ENCODE results near the gene TRPC4AP. TPM values are rescaled to one million over a fixed set of nuclear protein-coding genes. Genes with fewer than 3 reads are reported as not detected.

TRPC4AP gene
- total RNA-seq, 3 donors from 2014 or later (not counting 1 experiment from before 2014, with no cell fraction given), result 72.3 to 79.0 (median 74.4) TPM

- DNase-seq (no peak), ATAC-seq (no peak)
- Histone ChIP-seq H3K4me3 (ENCODE audit: low read length) (no peak overlapping the region), H3K36me3 (ENCODE audit: control insufficient read depth, insufficient read depth, low read length) (no peaks in the 10 kb centered on the region), H3K9me3 (ENCODE audit: control insufficient read depth, insufficient read depth, low read length) (no peaks in the 10 kb centered on the region), H3K27me3 (ENCODE audit: control insufficient read depth, insufficient read depth, low read length) (no peaks in the 10 kb centered on the region), H3K27ac (ENCODE audit: low read length) (no peak overlapping the region), H3K4me1 (ENCODE audit: control insufficient read depth, insufficient read depth, low read length) (no peaks in the 10 kb centered on the region)
- H3K4me3 Mint-ChIP-seq, result no peak overlapping the region
- intact Hi-C loops (cut with micrococcal nuclease), result no loop called here
- H3K9me3 Mint-ChIP-seq, result no peaks in the 10 kb centered on the region
- WGBS (ENCODE audit: insufficient coverage), result 55% methylated on average over 5 of the region's 5 CpGs
- no peaks in the 10 kb centered on the region for H3K36me3 Mint-ChIP-seq
- peaks cover 10 to 18% of the 10 kb centered on the region in 2 donors for H3K27me3 Mint-ChIP-seq (ENCODE audit: low read depth in 2 of 2)
- TF ChIP-seq CTCF (IDR thresholded peaks at IDR 0.05), result no peak
- no peak overlapping the region for H3K27ac Mint-ChIP-seq
- H3K4me1 Mint-ChIP-seq, result peaks cover 0 to 4% of the 10 kb centered on the region in 2 donors
These were observed 109.4 kb downstream of the TRPC4AP start for GRCh38 chr20:34983089-34983820.

- WGBS (ENCODE audit: insufficient coverage), result 93% methylated on average over 21 of the region's 21 CpGs
These were observed 110.1 kb downstream of the TRPC4AP start for GRCh38 chr20:34982270-34983088.

GRCh38 chr20:34980543-34981233 is 111.9 kb downstream of the TRPC4AP start:
- Mint-ChIP-seq H3K4me3 (no peak overlapping the region), H3K36me3 (no peaks in the 10 kb centered on the region), H3K4me1 (peaks cover 0 to 4% of the 10 kb centered on the region in 2 donors), H3K27me3 (ENCODE audit: low read depth in 2 of 2) (peaks cover 13 to 18% of the 10 kb centered on the region in 2 donors), H3K27ac (no peak overlapping the region), H3K9me3 (no peaks in the 10 kb centered on the region)
- WGBS (ENCODE audit: insufficient coverage), result 95% methylated on average over 21 of the region's 22 CpGs
- H3K27ac ChIP-seq (ENCODE audit: low read length), result no peak overlapping the region
- H3K9me3 ChIP-seq (ENCODE audit: control insufficient read depth, insufficient read depth, low read length), result no peaks in the 10 kb centered on the region
- no peaks in the 10 kb centered on the region for H3K27me3 ChIP-seq (ENCODE audit: control insufficient read depth, insufficient read depth, low read length)
- H3K4me1 ChIP-seq (ENCODE audit: control insufficient read depth, insufficient read depth, low read length), result no peaks in the 10 kb centered on the region
- DNase-seq (no peak), ATAC-seq (no peak)
- TF ChIP-seq CTCF (IDR thresholded peaks at IDR 0.05), result no peak
- intact Hi-C loops (cut with micrococcal nuclease), result no loop called here
- H3K36me3 ChIP-seq (ENCODE audit: control insufficient read depth, insufficient read depth, low read length), result no peaks in the 10 kb centered on the region
- H3K4me3 ChIP-seq (ENCODE audit: low read length), result no peak overlapping the region

More at GRCh38 chr20:34982270-34983088, 110.1 kb downstream of the TRPC4AP start:
- Mint-ChIP-seq H3K4me3 (no peak overlapping the region), H3K27me3 (ENCODE audit: low read depth in 2 of 2) (peaks cover 10 to 18% of the 10 kb centered on the region in 2 donors), H3K36me3 (no peaks in the 10 kb centered on the region), H3K9me3 (no peaks in the 10 kb centered on the region), H3K4me1 (peaks cover 0 to 4% of the 10 kb centered on the region in 2 donors), H3K27ac (no peak overlapping the region)
- intact Hi-C loops (cut with micrococcal nuclease), result no loop called here
- Histone ChIP-seq H3K27ac (ENCODE audit: low read length) (no peak overlapping the region), H3K36me3 (ENCODE audit: control insufficient read depth, insufficient read depth, low read length) (no peaks in the 10 kb centered on the region), H3K4me1 (ENCODE audit: control insufficient read depth, insufficient read depth, low read length) (no peaks in the 10 kb centered on the region), H3K27me3 (ENCODE audit: control insufficient read depth, insufficient read depth, low read length) (no peaks in the 10 kb centered on the region), H3K9me3 (ENCODE audit: control insufficient read depth, insufficient read depth, low read length) (no peaks in the 10 kb centered on the region), H3K4me3 (ENCODE audit: low read length) (no peak overlapping the region)
- ATAC-seq, result no peak
- no peak for DNase-seq
- TF ChIP-seq CTCF (IDR thresholded peaks at IDR 0.05), result no peak
